H1 (cell line): ENCODE measurements around the gene FBH1. TPM values are rescaled to one million over a fixed set of nuclear protein-coding genes. Genes with fewer than 3 reads are reported as not detected.

ENCODE experiments used
- CTCF ChIA-PET: fragments of 300-600 bp; sonication (Branson Sonifier 250); formaldehyde crosslinking; loops from one replicate; lab custom pipeline; 2021; ENCODE audit not compliant: partially characterized antibody; lab: Charles Lee
- POLR2A ChIA-PET: fragments of 300-600 bp; sonication (Branson Sonifier 250); formaldehyde crosslinking; loops from one replicate; lab custom pipeline; 2021; ENCODE audit warnings: inconsistent platforms; ENCODE audit not compliant: partially characterized antibody; lab: Charles Lee
- DNase-seq, 2 experiments: peaks; one replicate each; pipeline versions ENCODE4 v3.0.0 to v3.0.0-alpha.2; 2010 to 2022; ENCODE audit warnings: low spot score in 2 of 2, low read depth in 1 of 2, mixed read lengths in 1 of 2
- FAIRE-seq: peaks from 2 replicates; lab custom pipeline; 2011; peaks lifted over from hg19 to GRCh38; lab: Jason Lieb, UNC
- H2AFZ ChIP-seq: 2 replicates; pipeline ENCODE4 v1.8.1; 2012; ENCODE audit warnings: low read length, inconsistent platforms
- H2AK5ac ChIP-seq: 2 replicates; pipeline ENCODE4 v1.6.1; 2013; ENCODE audit warnings: low read depth, low read length
- H2BK120ac ChIP-seq: replicated peaks from 2 replicates; pipeline ENCODE3; 2013; ENCODE audit warnings: low read depth, low read length, inconsistent platforms
- H2BK12ac ChIP-seq: 2 replicates; pipeline ENCODE4 v1.6.1; 2013; ENCODE audit warnings: low read depth, low read length
- H2BK15ac ChIP-seq: 2 replicates; pipeline ENCODE4 v1.6.1; 2013; ENCODE audit warnings: low read length
- H2BK20ac ChIP-seq: 2 replicates; pipeline ENCODE4 v1.6.1; 2013; ENCODE audit warnings: low read length
- H2BK5ac ChIP-seq: 2 replicates; pipeline ENCODE4 v1.6.1; 2013; ENCODE audit warnings: low read depth, low read length
- H3K14ac ChIP-seq: 2 replicates; pipeline ENCODE4 v1.6.1; 2013; ENCODE audit warnings: inconsistent platforms; ENCODE audit not compliant: insufficient read length
- H3K18ac ChIP-seq: 2 replicates; pipeline ENCODE4 v1.6.1; 2013; ENCODE audit warnings: low read length; ENCODE audit errors: extremely low read depth
- H3K23ac ChIP-seq: 2 replicates; pipeline ENCODE4 v1.6.1; 2013; ENCODE audit warnings: inconsistent platforms; ENCODE audit not compliant: insufficient read length
- H3K23me2 ChIP-seq: 2 replicates; pipeline ENCODE4 v1.6.1; 2013; ENCODE audit warnings: low read depth, low read length
- H3K27ac ChIP-seq: 2 replicates; pipeline ENCODE4 v1.6.1; 2011; ENCODE audit warnings: low read depth, low read length, inconsistent platforms
- H3K27me3 ChIP-seq, 4 experiments: replicated peaks in 1 of 4; 1 replicate in 1 of 4; 2 replicates in 3 of 4; pipeline versions ENCODE4 v1.6.1 to v1.8.1; 2011 to 2013; ENCODE audit warnings: low read length in 3 of 4, mild to moderate bottlenecking in 3 of 4, inconsistent platforms in 2 of 4, mixed read lengths in 2 of 4, moderate library complexity in 1 of 4; ENCODE audit not compliant: control insufficient read depth in 3 of 4, insufficient read depth in 3 of 4; ENCODE audit errors: extremely low read depth in 1 of 4
- H3K36me3 ChIP-seq, 4 experiments: 2 replicates each; pipeline versions ENCODE4 v1.6.1 to v1.8.1; 2011 to 2013; ENCODE audit warnings: mild to moderate bottlenecking in 4 of 4, low read length in 3 of 4, moderate library complexity in 2 of 4, control low read depth in 1 of 4, inconsistent platforms in 1 of 4; ENCODE audit not compliant: insufficient read depth in 4 of 4, control insufficient read depth in 2 of 4
- H3K4ac ChIP-seq: replicated peaks from 2 replicates; pipeline ENCODE3; 2013; ENCODE audit warnings: low read length, low read depth, mixed read lengths, inconsistent platforms; ENCODE audit not compliant: insufficient read length
- H3K4me1 ChIP-seq, 4 experiments: replicated peaks in 1 of 4; 1 replicate in 1 of 4; 2 replicates in 3 of 4; pipeline versions ENCODE4 v1.6.1 to v1.8.1; 2011 to 2013; ENCODE audit warnings: low read length in 3 of 4, inconsistent platforms in 2 of 4, mixed read lengths in 1 of 4; ENCODE audit not compliant: insufficient read depth in 4 of 4, control insufficient read depth in 3 of 4
- H3K4me2 ChIP-seq, 2 experiments: 2 replicates each; pipeline versions ENCODE4 v1.6.1 to v1.8.1; 2011 to 2013; ENCODE audit warnings: low read depth in 2 of 2, low read length in 2 of 2, control low read depth in 1 of 2, inconsistent platforms in 1 of 2, mild to moderate bottlenecking in 1 of 2; ENCODE audit not compliant: insufficient read depth in 1 of 2
- H3K4me3 ChIP-seq, 4 experiments: fragments of 200-600, 300-600 bp in 1 of 4; sonication (generic), shearing (Covaris generic), sonication (Bioruptor Twin) in 1 of 4; 2 replicates each; pipeline versions ENCODE4 v1.5.1 to v1.8.1; 2011 to 2016; ENCODE audit warnings: low read length in 4 of 4, low read depth in 3 of 4, control low read depth in 2 of 4, inconsistent platforms in 2 of 4, mild to moderate bottlenecking in 2 of 4, mixed read lengths in 1 of 4, moderate library complexity in 1 of 4; ENCODE audit not compliant: insufficient read depth in 2 of 4; ENCODE audit errors: extremely low read depth in 1 of 4
- H3K56ac ChIP-seq: replicated peaks from 2 replicates; pipeline ENCODE3; 2013; ENCODE audit warnings: low read depth, mild to moderate bottlenecking, mixed read lengths, low read length, inconsistent platforms; ENCODE audit not compliant: insufficient read length
- H3K79me1 ChIP-seq: 2 replicates; pipeline ENCODE4 v1.6.1; 2013; ENCODE audit warnings: low read depth, low read length, control low read depth
- H3K79me2 ChIP-seq, 2 experiments: 2 replicates each; pipeline versions ENCODE4 v1.6.1 to v1.8.1; 2012 to 2013; ENCODE audit warnings: low read length in 2 of 2, mild to moderate bottlenecking in 2 of 2, inconsistent platforms in 1 of 2; ENCODE audit not compliant: insufficient read depth in 2 of 2, control insufficient read depth in 1 of 2
- H3K9ac ChIP-seq, 4 experiments: replicated peaks in 1 of 4; 1 replicate in 1 of 4; 2 replicates in 3 of 4; pipeline versions ENCODE4 v1.6.1 to v1.8.1; 2011 to 2013; ENCODE audit warnings: low read depth in 3 of 4, low read length in 3 of 4, control low read depth in 2 of 4, mild to moderate bottlenecking in 2 of 4, moderate library complexity in 2 of 4, inconsistent platforms in 1 of 4; ENCODE audit errors: extremely low read depth in 1 of 4
- H3K9me3 ChIP-seq, 2 experiments: 2 replicates each; pipeline versions ENCODE4 v1.6.1 to v1.8.1; 2012 to 2013; ENCODE audit warnings: mild to moderate bottlenecking in 2 of 2, moderate library complexity in 2 of 2, control low read depth in 1 of 2, inconsistent platforms in 1 of 2, low read depth in 1 of 2, low read length in 1 of 2, mixed read lengths in 1 of 2; ENCODE audit not compliant: insufficient read depth in 2 of 2
- H4K20me1 ChIP-seq, 2 experiments: replicated peaks in 1 of 2; 2 replicates each; pipeline versions ENCODE3 to v1.8.1; 2011 to 2013; ENCODE audit warnings: inconsistent platforms in 2 of 2, low read length in 2 of 2, mild to moderate bottlenecking in 1 of 2; ENCODE audit not compliant: insufficient read depth in 2 of 2, control insufficient read depth in 1 of 2
- H4K5ac ChIP-seq: 2 replicates; pipeline ENCODE4 v1.6.1; 2013; ENCODE audit warnings: low read length, low read depth, mixed read lengths, inconsistent platforms; ENCODE audit not compliant: insufficient read length
- H4K8ac ChIP-seq: 2 replicates; pipeline ENCODE4 v1.8.0; 2013; ENCODE audit warnings: mild to moderate bottlenecking, moderate library complexity, low read length, inconsistent platforms; ENCODE audit not compliant: insufficient read depth; ENCODE audit errors: extremely low read depth
- H4K91ac ChIP-seq: replicated peaks from 2 replicates; pipeline ENCODE3; 2013; ENCODE audit warnings: low read length, mixed read lengths, inconsistent platforms; ENCODE audit not compliant: insufficient read length
- BRCA1 ChIP-seq: IDR thresholded peaks from 2 replicates; pipeline ENCODE4 v1.6.1; 2012; ENCODE audit warnings: low read depth, low read length, improper control_type of control experiment
- JUN ChIP-seq: IDR thresholded peaks from 2 replicates; pipeline ENCODE4 v1.6.1; 2011; ENCODE audit warnings: low read depth, mild to moderate bottlenecking, improper control_type of control experiment, low read length
- JUND ChIP-seq: IDR thresholded peaks from 2 replicates; pipeline ENCODE4 v1.6.1; 2011; ENCODE audit warnings: mild to moderate bottlenecking, improper control_type of control experiment, low read length
- MAFK ChIP-seq: IDR thresholded peaks from 2 replicates; pipeline ENCODE4 v1.6.1; 2012; ENCODE audit warnings: low read depth, mild to moderate bottlenecking, improper control_type of control experiment, low read length
- NRF1 ChIP-seq: IDR thresholded peaks from 2 replicates; pipeline ENCODE4 v1.6.1; 2011; ENCODE audit warnings: mild to moderate bottlenecking, low read depth, low read length, improper control_type of control experiment
- POU5F1 ChIP-seq: IDR thresholded peaks from 2 replicates; pipeline ENCODE4 v1.6.1; 2011; ENCODE audit warnings: low read depth, mild to moderate bottlenecking, low read length, moderate library complexity
- RAD21 ChIP-seq, 2 experiments: IDR thresholded peaks in 1 of 2; conservative IDR thresholded peaks in 1 of 2; 2 replicates each; pipeline ENCODE4 v1.6.1; 2011; ENCODE audit warnings: low read depth in 2 of 2, low read length in 2 of 2, improper control_type of control experiment in 1 of 2, inconsistent platforms in 1 of 2, mild to moderate bottlenecking in 1 of 2, moderate library complexity in 1 of 2
- SIRT6 ChIP-seq: IDR thresholded peaks from one replicate; pipeline ENCODE4 v1.7.1; 2012; ENCODE audit warnings: low read length, inconsistent platforms
- SIX5 ChIP-seq: IDR thresholded peaks from 2 replicates; pipeline ENCODE4 v1.6.1; 2011; ENCODE audit warnings: mild to moderate bottlenecking, low read depth, low read length
- SP1 ChIP-seq: IDR thresholded peaks from 2 replicates; pipeline ENCODE4 v1.6.1; 2011; ENCODE audit warnings: low read depth, low read length
- SP2 ChIP-seq: IDR thresholded peaks from 2 replicates; pipeline ENCODE4 v1.6.1; 2012; ENCODE audit warnings: mild to moderate bottlenecking, low read length, inconsistent platforms
- YY1 ChIP-seq: IDR thresholded peaks from 2 replicates; pipeline ENCODE4 v1.6.1; 2011; ENCODE audit warnings: low read depth, mild to moderate bottlenecking, low read length
- ZNF274 ChIP-seq: IDR thresholded peaks from 2 replicates; pipeline ENCODE4 v1.7.0; 2012; ENCODE audit warnings: low read length, borderline replicate concordance; ENCODE audit errors: extremely low read depth
- WGBS, 2 experiments: shearing (Covaris generic) in 1 of 2; methylation state at CpG; one replicate each; pipeline versions ENCODE4 v1.1.6 to v1.1.7; 2013 to 2015; ENCODE audit warnings: low lambda C conversion rate in 2 of 2, mixed read lengths in 2 of 2, inconsistent platforms in 1 of 2, low coverage in 1 of 2, missing lambda C conversion rate in 1 of 2; ENCODE audit not compliant: insufficient replicate concordance in 2 of 2, insufficient coverage in 1 of 2, insufficient read length in 1 of 2; ENCODE audit errors: extremely low coverage in 1 of 2, missing lambda C conversion rate in 1 of 2; 5-methylcytosine and 5-hydroxymethylcytosine counted together
- polyA plus RNA-seq, 7 experiments: library from polyadenylated mRNA; depleted of rRNA in 3 of 7; stranded (reverse) in 5 of 7; unstranded in 2 of 7; fragments of >200 nt in 5 of 7; fragments of 200-250 nt in 2 of 7; gene quantifications; 1 replicate in 5 of 7; 2 replicates in 1 of 7; 4 replicates in 1 of 7; pipeline versions ENCODE4 v1.2.1 to v1.2.3, GENCODE V29; 2011 to 2013; ENCODE audit warnings: missing spikeins in 2 of 7, mixed read lengths in 2 of 7
- total RNA-seq: library from RNA; stranded (reverse); fragmentation: NEBNext Ultra II Directional; extraction: Animal tissue kit (Norgen Biotek cat#: 25700); gene quantifications from 2 replicates; pipeline ENCODE4 v1.2.1, GENCODE V29; 2021
- TF ChIP-seq, protein P1 (sequence below): IDR thresholded peaks from 2 replicates; pipeline ENCODE4 v1.6.1; 2011; ENCODE audit warnings: low read length, improper control_type of control experiment

The FBH1 gene
- total and polyA plus RNA-seq, 2 of the 8 experiments (the other 6 are each of a cell fraction or from before 2014, with no cell fraction given), result 31.1 to 51.8 TPM

DNA sequence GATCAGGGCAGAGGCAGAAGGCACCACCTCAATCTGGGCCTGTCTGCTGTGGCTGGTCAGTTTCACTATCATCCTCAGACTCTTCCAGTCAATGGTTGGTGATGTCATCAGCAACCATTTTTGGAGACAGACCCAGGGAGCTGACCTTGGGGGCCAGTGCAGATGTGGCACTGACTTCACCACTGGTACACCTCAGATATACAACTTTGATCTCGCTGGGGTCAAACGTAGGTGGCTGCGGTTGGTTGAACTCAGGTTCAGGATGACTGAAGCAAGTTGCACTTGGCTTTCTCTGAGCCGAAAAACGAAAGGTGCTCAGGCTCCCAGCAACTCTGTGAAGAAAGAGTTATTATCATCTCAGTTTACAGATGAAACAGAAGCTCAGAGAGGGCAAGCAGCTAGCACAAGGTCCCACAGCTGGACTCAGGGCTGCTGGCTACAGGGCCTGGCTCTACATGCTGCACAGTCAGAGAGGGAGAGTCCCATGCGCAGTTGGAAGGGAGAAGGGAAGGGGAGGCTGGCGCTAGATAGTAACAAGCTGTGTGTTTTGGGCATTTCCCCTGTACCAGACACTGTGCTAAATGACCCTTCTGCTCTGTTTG, 27.6 kb upstream of the FBH1 start:
- no peak overlapping the region for H3K4me3 ChIP-seq
- 92% methylated on average over 7 of the region's 7 CpGs; no CpG with 5 or more reads in 1 of the 2 experiments for WGBS, 2 experiments
- POLR2A ChIA-PET, result interaction anchor here (0.8 to 1.1 kb wide), 2 partner anchors 12 to 80 kb away, joined by 4 read pairs; no protein-coding TSS in a partner anchor
- no peak for TF ChIP-seq YY1
- TF ChIP-seq SP1, result no peak
- TF ChIP-seq MAFK, result no peak
- TF ChIP-seq NRF1, result no peak
- TF ChIP-seq RAD21 (IDR thresholded peaks at IDR 0.05 in 1 of 2, conservative IDR thresholded peaks at IDR 0.05 in 1 of 2; ENCODE audit: low read depth in 2 of 2, low read length in 2 of 2), result no peak
- TF ChIP-seq JUND, result no peak
- no peak for TF ChIP-seq BRCA1
- TF ChIP-seq JUN, result no peak
- TF ChIP-seq ZNF274, result no peak
- TF ChIP-seq SIX5, result no peak
- TF ChIP-seq POU5F1, result no peak
- TF ChIP-seq SP2, result no peak
- TF ChIP-seq, protein P1, sequence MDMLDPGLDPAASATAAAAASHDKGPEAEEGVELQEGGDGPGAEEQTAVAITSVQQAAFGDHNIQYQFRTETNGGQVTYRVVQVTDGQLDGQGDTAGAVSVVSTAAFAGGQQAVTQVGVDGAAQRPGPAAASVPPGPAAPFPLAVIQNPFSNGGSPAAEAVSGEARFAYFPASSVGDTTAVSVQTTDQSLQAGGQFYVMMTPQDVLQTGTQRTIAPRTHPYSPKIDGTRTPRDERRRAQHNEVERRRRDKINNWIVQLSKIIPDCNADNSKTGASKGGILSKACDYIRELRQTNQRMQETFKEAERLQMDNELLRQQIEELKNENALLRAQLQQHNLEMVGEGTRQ, result no peak
- TF ChIP-seq SIRT6, result no peak

More for the DNA sequence above, 27.6 kb upstream of the FBH1 start:
- FAIRE-seq (no peak), DNase-seq (no peak)
- peaks cover 0 to 2% of the 10 kb centered on the region in 2 experiments for H4K20me1 ChIP-seq
- no peak overlapping the region for H2BK20ac ChIP-seq
- no peak overlapping the region for H2BK5ac ChIP-seq
- H3K4me1 ChIP-seq, result no peaks in the 10 kb centered on the region; a peak in 1 of 7 replicates
- H3K36me3 ChIP-seq, result no peaks in the 10 kb centered on the region
- H2BK12ac ChIP-seq, result no peak overlapping the region
- no peaks in the 10 kb centered on the region for H3K79me2 ChIP-seq
- H3K27ac ChIP-seq, result no peak overlapping the region
- H2BK15ac ChIP-seq, result no peak overlapping the region
- H3K27me3 ChIP-seq, result no peaks in the 10 kb centered on the region
- H4K5ac ChIP-seq, result no peak overlapping the region
- H3K4me2 ChIP-seq, result no peak overlapping the region
- H4K8ac ChIP-seq, result no peak overlapping the region
- no peak overlapping the region for H3K14ac ChIP-seq
- no peak overlapping the region for H2AFZ ChIP-seq
- no peak overlapping the region for H2BK120ac ChIP-seq
- H3K23me2 ChIP-seq, result no peaks in the 10 kb centered on the region
- H4K91ac ChIP-seq, result no peak overlapping the region
- no peak overlapping the region for H3K23ac ChIP-seq
- H3K9me3 ChIP-seq, result no peaks in the 10 kb centered on the region
- no peak overlapping the region for H2AK5ac ChIP-seq
- H3K18ac ChIP-seq, result no peak overlapping the region
- no peaks in the 10 kb centered on the region for H3K79me1 ChIP-seq
- H3K9ac ChIP-seq, result no peak overlapping the region
- CTCF ChIA-PET, result interaction anchor here (1.1 to 9.6 kb wide), 5 partner anchors 10 to 32 kb away, joined by 3 to 70 read pairs (median 5); no protein-coding TSS in a partner anchor
- H3K56ac ChIP-seq, result no peak overlapping the region
- no peak overlapping the region for H3K4ac ChIP-seq
